ENCODE measurements around the gene BBS12.

Gene BBS12

GRCh38 chr4:122747068-122747467 is 14.6 kb downstream of the BBS12 start (continued):
- TF ChIP-seq POU6F1 (CRISPR knock-in tag; IDR thresholded peaks at IDR 0.05; ENCODE audit: borderline replicate concordance, low read depth) = no peak
- TF ChIP-seq ZFP30 (CRISPR knock-in tag; IDR thresholded peaks at IDR 0.05) = no peak
- TF ChIP-seq ZNF8 (CRISPR knock-in tag; IDR thresholded peaks at IDR 0.05) = no peak

GRCh38 chr4:122747883-122748282 is 15.4 kb downstream of the BBS12 start:
- TF ChIP-seq SNAI2 (CRISPR knock-in tag; IDR thresholded peaks at IDR 0.05) (no peak), ZNF565 (CRISPR knock-in tag; conservative IDR thresholded peaks at IDR 0.05; ENCODE audit: low read depth) (no peak), ISL1 (CRISPR knock-in tag; IDR thresholded peaks at IDR 0.05) (no peak), TCF4 (CRISPR knock-in tag; IDR thresholded peaks at IDR 0.05; ENCODE audit: borderline replicate concordance) (no peak), ZNF8 (CRISPR knock-in tag; IDR thresholded peaks at IDR 0.05) (no peak), BACH2 (CRISPR knock-in tag; IDR thresholded peaks at IDR 0.05; ENCODE audit: borderline replicate concordance) (no peak), ZFP30 (CRISPR knock-in tag; IDR thresholded peaks at IDR 0.05) (no peak), POU6F1 (CRISPR knock-in tag; IDR thresholded peaks at IDR 0.05; ENCODE audit: borderline replicate concordance, low read depth) (no peak), CREB5 (CRISPR knock-in tag; IDR thresholded peaks at IDR 0.05; ENCODE audit: low read depth) (no peak), CSDC2 (CRISPR knock-in tag; IDR thresholded peaks at IDR 0.05) (no peak), CSRNP3 (CRISPR knock-in tag; IDR thresholded peaks at IDR 0.05) (no peak), TOX (CRISPR knock-in tag; IDR thresholded peaks at IDR 0.05; ENCODE audit: borderline replicate concordance) (no peak), ZNF70 (CRISPR knock-in tag; IDR thresholded peaks at IDR 0.05) (no peak), GLIS3 (CRISPR knock-in tag; IDR thresholded peaks at IDR 0.05) (no peak), TSHZ2 (CRISPR knock-in tag; IDR thresholded peaks at IDR 0.05) (no peak), OSR1 (CRISPR knock-in tag; IDR thresholded peaks at IDR 0.05) (no peak)
- peak; percentile 67 for ATAC-seq

- no peak for ATAC-seq
- TF ChIP-seq ZNF8 (CRISPR knock-in tag; IDR thresholded peaks at IDR 0.05) (no peak), CREB5 (CRISPR knock-in tag; IDR thresholded peaks at IDR 0.05; ENCODE audit: low read depth) (no peak), TOX (CRISPR knock-in tag; IDR thresholded peaks at IDR 0.05; ENCODE audit: borderline replicate concordance) (no peak), TCF4 (CRISPR knock-in tag; IDR thresholded peaks at IDR 0.05; ENCODE audit: borderline replicate concordance) (no peak), ARNTL (CRISPR knock-in tag; IDR thresholded peaks at IDR 0.05; ENCODE audit: borderline replicate concordance, low read depth) (no peak), ZNF70 (CRISPR knock-in tag; IDR thresholded peaks at IDR 0.05) (no peak), POU6F1 (CRISPR knock-in tag; IDR thresholded peaks at IDR 0.05; ENCODE audit: borderline replicate concordance, low read depth) (no peak), ZC3H10 (CRISPR knock-in tag; IDR thresholded peaks at IDR 0.05) (no peak), ZFP3 (CRISPR knock-in tag; IDR thresholded peaks at IDR 0.05) (no peak), GLIS3 (CRISPR knock-in tag; IDR thresholded peaks at IDR 0.05) (no peak), OSR1 (CRISPR knock-in tag; IDR thresholded peaks at IDR 0.05) (no peak), ZNF565 (CRISPR knock-in tag; conservative IDR thresholded peaks at IDR 0.05; ENCODE audit: low read depth) (no peak), ISL1 (CRISPR knock-in tag; IDR thresholded peaks at IDR 0.05) (no peak), CSRNP3 (CRISPR knock-in tag; IDR thresholded peaks at IDR 0.05) (no peak), BACH2 (CRISPR knock-in tag; IDR thresholded peaks at IDR 0.05; ENCODE audit: borderline replicate concordance) (no peak)
These were observed 17.4 kb downstream of the BBS12 start for GRCh38 chr4:122749704-122750454.

Measured in SK-N-SH treated with all-trans-retinoic acid at 6 μM for 48 hours (cell line).